ENCODE data around the gene EP400.
"Not testable (repeated sequence)": the region's sequence is repeated elsewhere in the genome, so short reads cannot be mapped to it uniquely, and the experiment has no call there.

The EP400 gene

GRCh38 chr12:131948713-131949430 lies 870 bp upstream of the EP400 start:
- DNase-seq (ENCODE audit: low read depth, low spot score): not testable (repeated sequence)

DNA sequence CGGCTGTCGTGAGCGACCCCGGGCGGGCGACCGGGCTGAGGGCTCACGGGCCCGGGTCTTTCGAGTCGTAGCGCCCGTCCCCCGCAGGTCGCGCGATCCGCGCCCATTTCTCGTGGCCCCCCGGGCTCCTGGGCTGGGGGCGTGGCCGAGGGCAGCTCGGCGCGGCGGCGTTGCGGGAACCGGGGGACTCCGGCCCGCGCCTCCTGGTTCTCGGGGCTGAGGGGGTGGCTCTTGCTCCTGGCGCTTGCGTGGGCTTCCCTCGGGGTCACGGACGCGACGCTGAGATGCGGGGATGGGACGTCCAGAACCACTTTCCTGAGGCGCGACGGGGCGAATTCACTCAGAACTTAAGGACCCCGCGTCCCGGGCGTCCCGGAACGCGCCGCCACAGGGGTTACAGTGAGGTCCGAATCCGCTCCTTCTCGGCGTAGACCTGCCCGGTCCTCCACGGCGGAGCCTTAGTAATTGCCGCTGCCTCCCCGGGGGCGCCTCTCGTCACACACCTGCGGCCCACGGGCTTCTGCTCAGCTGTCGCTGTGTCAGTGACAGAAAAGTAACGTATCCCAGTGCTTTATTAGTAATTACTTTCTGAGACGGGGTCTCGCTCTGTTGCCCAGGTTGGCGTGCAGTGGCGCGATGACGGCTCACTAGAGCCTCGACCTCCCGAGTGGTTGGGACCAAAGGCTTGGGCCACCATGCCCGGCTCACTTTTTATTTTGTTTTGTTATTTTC lies 606 bp downstream of the EP400 start:
- no peak for DNase-seq (ENCODE audit: low read depth, low spot score)

GRCh38 chr12:131953810-131954209 lies 4.1 kb downstream of the EP400 start:
- not testable (repeated sequence) for DNase-seq (ENCODE audit: low read depth, low spot score)

- not testable (repeated sequence) for DNase-seq (ENCODE audit: low read depth, low spot score)
Observed at GRCh38 chr12:131954460-131954859, 4.7 kb downstream of the EP400 start.

- no peak for DNase-seq (ENCODE audit: low read depth, low spot score)
Observed at GRCh38 chr12:131959116-131959515, 9.4 kb downstream of the EP400 start.

- no peak for DNase-seq (ENCODE audit: low read depth, low spot score)
Observed at GRCh38 chr12:131959641-131960589, 10.2 kb downstream of the EP400 start.

DNA sequence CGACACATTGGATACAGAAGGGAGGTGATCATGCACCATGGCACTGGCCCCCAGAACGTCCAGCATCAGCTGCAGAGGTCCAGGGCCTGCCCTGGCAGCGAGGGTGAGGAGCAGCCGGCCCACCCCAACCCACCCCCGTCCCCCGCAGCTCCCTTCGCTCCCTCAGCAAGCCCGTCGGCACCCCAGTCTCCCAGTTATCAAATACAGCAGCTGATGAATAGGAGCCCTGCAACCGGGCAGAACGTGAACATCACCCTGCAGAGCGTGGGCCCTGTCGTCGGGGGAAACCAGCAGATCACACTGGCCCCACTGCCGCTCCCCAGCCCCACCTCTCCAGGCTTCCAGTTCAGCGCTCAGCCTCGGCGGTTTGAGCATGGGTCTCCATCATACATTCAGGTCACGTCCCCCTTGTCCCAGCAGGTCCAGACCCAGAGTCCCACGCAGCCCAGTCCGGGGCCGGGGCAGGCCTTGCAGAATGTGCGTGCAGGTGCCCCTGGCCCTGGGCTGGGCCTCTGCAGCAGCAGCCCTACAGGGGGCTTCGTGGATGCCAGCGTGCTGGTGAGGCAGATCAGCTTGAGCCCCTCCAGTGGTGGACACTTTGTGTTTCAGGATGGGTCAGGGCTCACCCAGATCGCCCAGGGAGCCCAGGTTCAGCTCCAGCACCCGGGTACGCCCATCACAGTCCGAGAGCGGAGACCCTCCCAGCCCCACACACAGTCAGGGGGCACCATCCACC lies 11.0 kb downstream of the EP400 start:
- not testable (repeated sequence) for DNase-seq (ENCODE audit: low read depth, low spot score)

GRCh38 chr12:131961328-131961727 lies 11.6 kb downstream of the EP400 start:
- not testable (repeated sequence) for DNase-seq (ENCODE audit: low read depth, low spot score)

- no peak for DNase-seq (ENCODE audit: low read depth, low spot score)
Observed at GRCh38 chr12:131962069-131962468, 12.3 kb downstream of the EP400 start.

- no peak for DNase-seq (ENCODE audit: low read depth, low spot score)
Observed at GRCh38 chr12:131963381-131963780, 13.6 kb downstream of the EP400 start.

- no peak for DNase-seq (ENCODE audit: low read depth, low spot score)
Observed at GRCh38 chr12:131965073-131965472, 15.3 kb downstream of the EP400 start.

DNA sequence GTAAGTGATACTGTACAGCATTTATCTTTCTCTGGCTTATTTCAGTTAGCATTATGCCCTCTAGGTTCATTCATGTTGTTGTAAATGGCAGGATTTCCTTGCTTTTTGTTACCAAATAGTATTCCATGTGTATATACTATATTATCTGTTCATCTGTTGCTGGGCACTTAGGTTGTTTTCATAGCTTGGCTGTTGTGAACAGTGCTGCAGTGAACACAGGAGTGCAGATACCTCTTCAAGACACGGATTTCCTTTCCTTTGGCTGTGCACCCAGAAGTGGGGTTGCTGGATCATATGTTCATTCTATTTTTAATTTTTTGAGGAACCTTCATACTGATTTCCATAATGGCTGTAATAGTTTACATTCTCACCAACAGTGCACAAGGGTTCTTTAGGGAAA lies 21.5 kb downstream of the EP400 start:
- no peak for DNase-seq (ENCODE audit: low read depth, low spot score)

GRCh38 chr12:131975228-131975627 lies 25.5 kb downstream of the EP400 start:
- DNase-seq (ENCODE audit: low read depth, low spot score): no peak

- DNase-seq (ENCODE audit: low read depth, low spot score): no peak
Observed at GRCh38 chr12:131979606-131980005, 29.9 kb downstream of the EP400 start.

DNA sequence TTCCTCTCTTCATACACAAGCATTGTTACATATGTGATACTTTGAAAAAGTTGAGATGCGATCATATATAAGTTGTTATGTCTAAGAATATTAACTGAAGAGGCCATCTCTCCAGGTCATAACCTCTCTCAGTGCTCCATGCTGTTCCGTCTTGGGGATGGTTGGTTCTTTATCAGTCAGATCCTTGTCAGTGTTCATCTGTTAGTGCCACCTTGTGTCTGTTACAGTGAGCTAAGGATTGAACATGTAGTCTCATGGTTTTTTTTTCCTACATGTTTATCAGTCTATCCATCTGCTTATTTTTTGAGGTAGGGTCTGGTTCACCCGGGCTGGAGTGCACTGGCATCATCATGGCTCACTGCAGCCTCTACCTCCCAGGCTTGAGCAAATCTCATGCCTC lies 30.5 kb downstream of the EP400 start:
- DNase-seq (ENCODE audit: low read depth, low spot score): no peak

DNA sequence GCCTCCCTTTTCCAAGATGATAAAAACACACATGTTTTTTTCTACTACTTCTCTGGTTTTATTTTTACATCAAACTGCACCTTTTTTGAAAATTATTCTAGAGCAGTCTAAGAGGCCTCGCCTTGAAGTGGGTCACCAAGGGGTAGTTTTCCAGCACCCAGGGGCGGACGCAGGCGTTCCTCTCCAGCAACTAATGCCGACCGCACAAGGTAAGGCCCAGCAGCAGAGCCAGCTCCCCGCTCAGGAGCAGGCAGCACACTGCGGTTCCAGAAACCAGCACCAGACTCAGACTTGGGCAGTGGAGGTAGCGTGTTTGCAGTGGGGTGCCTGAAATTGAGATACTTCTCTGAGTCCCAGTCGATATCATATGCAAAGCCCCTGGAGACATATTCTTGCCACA lies 31.6 kb downstream of the EP400 start:
- DNase-seq (ENCODE audit: low read depth, low spot score): no peak

- DNase-seq (ENCODE audit: low read depth, low spot score): no peak
Observed at GRCh38 chr12:131982041-131982440, 32.3 kb downstream of the EP400 start.

DNA sequence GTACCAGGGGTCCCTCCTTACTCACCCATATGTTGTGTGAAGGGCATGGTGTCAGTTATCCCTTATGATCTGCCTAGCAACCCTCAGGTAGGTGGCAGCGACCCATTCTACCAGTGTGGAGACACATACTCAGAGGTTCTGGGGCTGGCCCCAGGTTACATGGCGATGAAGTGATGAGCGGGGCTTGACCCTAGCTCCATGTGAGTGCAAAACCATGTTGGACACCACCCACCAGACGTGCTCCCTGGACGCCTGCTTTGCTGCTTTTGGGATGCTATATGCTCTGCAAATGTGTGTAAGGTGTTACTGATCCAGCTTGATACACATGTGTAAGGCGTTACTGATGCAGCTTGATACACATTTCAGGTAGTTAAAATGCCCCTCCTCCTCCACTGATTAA lies 33.3 kb downstream of the EP400 start:
- no peak for DNase-seq (ENCODE audit: low read depth, low spot score)

GRCh38 chr12:131983554-131983953 lies 33.8 kb downstream of the EP400 start:
- no peak for DNase-seq (ENCODE audit: low read depth, low spot score)

- no peak for DNase-seq (ENCODE audit: low read depth, low spot score)
Observed at GRCh38 chr12:131984334-131984733, 34.6 kb downstream of the EP400 start.

DNA sequence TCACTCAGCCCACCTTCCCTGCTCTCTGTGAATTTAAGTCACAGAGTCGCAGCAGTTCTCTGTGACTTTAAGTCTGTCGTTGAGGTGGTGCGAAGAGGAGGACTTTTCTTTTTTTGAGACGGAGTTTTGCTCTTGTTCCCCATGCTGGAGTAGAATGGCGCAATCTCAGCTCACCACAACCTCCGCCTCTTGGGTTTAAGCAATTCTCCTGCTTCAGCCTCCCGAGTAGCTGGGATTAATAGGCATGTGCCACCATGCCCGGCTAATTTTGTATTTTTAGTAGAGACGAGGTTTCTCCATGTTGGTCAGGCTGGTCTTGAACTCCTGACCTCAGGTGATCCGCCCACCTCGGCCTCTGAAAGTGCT lies 35.8 kb downstream of the EP400 start:
- not testable (repeated sequence) for DNase-seq (ENCODE audit: low read depth, low spot score)
